Mucosa of rectum (tissue), 2 donors: ENCODE results near the gene CATSPERZ.

Experiments
- H3K27ac ChIP-seq, 2 donors: one replicate each; pipeline ENCODE4 v1.7.0; 2013; ENCODE audit warnings: inconsistent platforms in 2 of 2, low read depth in 2 of 2, low read length in 2 of 2
- H3K27me3 ChIP-seq, 2 donors: one replicate each; pipeline ENCODE4 v1.7.0; 2013; ENCODE audit warnings: low read length in 2 of 2; ENCODE audit not compliant: control insufficient read depth in 2 of 2, insufficient read depth in 2 of 2
- H3K36me3 ChIP-seq, 2 donors: one replicate each; pipeline ENCODE4 v1.7.0; 2013; ENCODE audit warnings: low read length in 2 of 2; ENCODE audit not compliant: control insufficient read depth in 2 of 2, insufficient read depth in 2 of 2
- H3K4me1 ChIP-seq, 2 donors: one replicate each; pipeline ENCODE4 v1.7.0; 2013; ENCODE audit warnings: low read length in 2 of 2, mild to moderate bottlenecking in 1 of 2; ENCODE audit not compliant: control insufficient read depth in 2 of 2, insufficient read depth in 2 of 2
- H3K4me3 ChIP-seq, 2 donors: one replicate each; pipeline ENCODE4 v1.7.0; 2013; ENCODE audit warnings: low read length in 2 of 2
- H3K9ac ChIP-seq, 2 donors: one replicate each; pipeline ENCODE4 v1.7.0; 2013; ENCODE audit warnings: low read length in 2 of 2, low read depth in 1 of 2, mild to moderate bottlenecking in 1 of 2
- H3K9me3 ChIP-seq, 2 donors: one replicate each; pipeline ENCODE4 v1.7.0; 2013; ENCODE audit warnings: low read length in 2 of 2; ENCODE audit not compliant: control insufficient read depth in 2 of 2
- donor health status: healthy.
- donor health status: Normal muscosa, but diverticular disease.

The CATSPERZ gene

DNA sequence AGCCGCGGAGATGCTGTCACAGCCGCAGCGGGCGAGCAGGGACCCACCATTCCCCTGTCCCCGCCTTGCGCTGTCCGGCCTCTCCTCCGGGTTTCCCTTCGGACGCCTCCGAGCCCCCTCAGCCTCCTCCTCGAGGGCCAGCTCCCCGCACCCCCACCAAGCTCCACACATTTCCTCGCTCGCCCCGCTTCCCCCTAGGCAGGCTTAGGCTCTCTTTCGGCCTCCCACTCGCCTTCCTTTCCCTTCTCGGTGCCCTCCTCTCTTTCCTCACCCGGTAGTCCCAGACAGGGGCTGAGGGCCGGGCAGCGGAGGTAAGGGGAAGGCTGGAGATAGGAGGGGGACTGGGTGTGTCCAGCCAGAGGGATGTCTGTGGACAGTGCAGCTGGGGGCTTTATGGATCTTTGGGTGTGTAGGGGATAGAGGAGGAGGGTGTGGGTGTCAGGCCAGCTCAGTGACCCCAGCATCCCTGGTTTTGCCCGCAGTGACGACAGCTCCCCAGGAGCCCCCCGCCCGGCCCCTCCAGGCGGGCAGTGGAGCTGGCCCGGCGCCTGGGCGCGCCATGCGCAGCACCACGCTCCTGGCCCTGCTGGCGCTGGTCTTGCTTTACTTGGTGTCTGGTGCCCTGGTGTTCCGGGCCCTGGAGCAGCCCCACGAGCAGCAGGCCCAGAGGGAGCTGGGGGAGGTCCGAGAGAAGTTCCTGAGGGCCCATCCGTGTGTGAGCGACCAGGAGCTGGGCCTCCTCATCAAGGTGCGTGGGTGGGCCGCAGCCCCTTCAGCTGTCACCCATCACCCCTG, 7.5 kb upstream of the CATSPERZ start:
- Histone ChIP-seq H3K4me3 (peak overlapping the region; percentile 20), H3K27me3 (peaks cover 53 to 58% of the 10 kb centered on the region in 2 donors), H3K9me3 (no peaks in the 10 kb centered on the region), H3K27ac (no peak overlapping the region), H3K4me1 (peaks cover 4 to 9% of the 10 kb centered on the region in 2 donors), H3K36me3 (no peaks in the 10 kb centered on the region), H3K9ac (no peak overlapping the region)

DNA sequence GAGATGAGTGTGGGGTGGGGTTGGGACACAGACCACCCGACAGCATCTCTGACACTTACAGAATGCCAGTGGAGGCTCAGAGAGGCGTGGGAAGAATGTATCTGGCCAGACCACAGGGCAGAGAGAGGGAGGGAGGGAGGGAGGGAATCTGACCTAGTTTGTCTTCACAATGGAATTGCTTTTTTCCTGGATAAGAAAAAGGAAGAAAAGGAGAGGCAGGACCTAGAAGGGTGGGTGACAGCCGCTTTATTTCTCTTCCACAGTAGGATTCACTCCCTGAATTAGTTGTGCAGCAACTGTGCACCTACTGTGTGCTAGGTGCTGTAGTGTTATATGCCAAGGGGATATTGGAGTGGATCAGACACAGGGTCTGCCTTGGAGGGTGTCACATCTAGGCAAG, 5.4 kb upstream of the CATSPERZ start:
- Histone ChIP-seq H3K4me1 (peaks cover 6 to 16% of the 10 kb centered on the region in 2 donors), H3K9ac (no peak overlapping the region), H3K9me3 (no peaks in the 10 kb centered on the region), H3K4me3 (no peak overlapping the region), H3K36me3 (no peaks in the 10 kb centered on the region), H3K27me3 (peaks cover 64 to 79% of the 10 kb centered on the region in 2 donors), H3K27ac (no peak overlapping the region)

DNA sequence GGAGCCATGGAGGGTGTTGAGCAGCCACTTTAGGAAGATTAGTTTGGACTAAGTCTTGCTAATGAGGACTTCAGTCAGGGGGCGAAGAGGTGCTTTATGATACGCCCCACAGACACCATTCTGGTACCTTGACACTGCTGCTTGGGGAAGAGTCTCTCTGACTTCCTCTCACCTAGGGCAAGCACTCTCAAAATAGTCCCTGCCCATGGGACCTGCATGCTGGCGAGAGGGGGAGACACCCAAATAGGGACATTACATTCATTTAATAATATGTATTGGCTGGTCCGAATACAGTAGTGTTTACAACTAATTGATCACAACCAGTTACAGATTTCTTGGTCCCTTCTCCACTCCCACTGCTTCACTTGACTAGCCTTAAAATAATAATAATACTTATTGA, 4.4 kb upstream of the CATSPERZ start:
- peaks cover 16 to 25% of the 10 kb centered on the region in 2 donors for H3K4me1 ChIP-seq
- peaks cover 62 to 81% of the 10 kb centered on the region in 2 donors for H3K27me3 ChIP-seq

DNA sequence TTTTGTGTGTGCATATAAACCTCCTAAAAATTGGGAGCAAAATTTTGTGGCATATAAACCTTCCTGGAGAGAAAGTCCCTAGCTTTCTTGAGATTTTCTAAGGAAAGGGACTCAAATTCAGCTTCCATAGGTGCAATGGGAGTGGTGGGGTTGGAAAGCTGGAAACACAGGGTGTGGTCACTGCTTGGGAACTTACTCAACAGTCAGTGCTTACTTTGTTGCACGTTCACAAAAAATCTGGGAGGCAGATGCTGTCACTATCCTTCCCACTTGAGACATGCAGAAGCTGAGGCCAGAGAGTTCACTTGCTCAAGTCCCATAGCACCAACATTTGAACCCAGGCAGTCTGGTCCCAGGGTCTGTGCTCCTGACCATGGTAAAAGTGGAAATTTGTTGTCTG, 3.9 kb upstream of the CATSPERZ start:
- Histone ChIP-seq H3K4me1 (peaks cover 17 to 27% of the 10 kb centered on the region in 2 donors), H3K9ac (no peak overlapping the region), H3K27me3 (peaks cover 59 to 76% of the 10 kb centered on the region in 2 donors), H3K36me3 (no peaks in the 10 kb centered on the region), H3K4me3 (no peak overlapping the region), H3K27ac (no peak overlapping the region), H3K9me3 (no peaks in the 10 kb centered on the region)

More for the DNA sequence above, 4.4 kb upstream of the CATSPERZ start:
- no peaks in the 10 kb centered on the region for H3K36me3 ChIP-seq
- no peak overlapping the region for H3K4me3 ChIP-seq
- H3K9me3 ChIP-seq = no peaks in the 10 kb centered on the region
- H3K9ac ChIP-seq = no peak overlapping the region
- no peak overlapping the region for H3K27ac ChIP-seq

DNA sequence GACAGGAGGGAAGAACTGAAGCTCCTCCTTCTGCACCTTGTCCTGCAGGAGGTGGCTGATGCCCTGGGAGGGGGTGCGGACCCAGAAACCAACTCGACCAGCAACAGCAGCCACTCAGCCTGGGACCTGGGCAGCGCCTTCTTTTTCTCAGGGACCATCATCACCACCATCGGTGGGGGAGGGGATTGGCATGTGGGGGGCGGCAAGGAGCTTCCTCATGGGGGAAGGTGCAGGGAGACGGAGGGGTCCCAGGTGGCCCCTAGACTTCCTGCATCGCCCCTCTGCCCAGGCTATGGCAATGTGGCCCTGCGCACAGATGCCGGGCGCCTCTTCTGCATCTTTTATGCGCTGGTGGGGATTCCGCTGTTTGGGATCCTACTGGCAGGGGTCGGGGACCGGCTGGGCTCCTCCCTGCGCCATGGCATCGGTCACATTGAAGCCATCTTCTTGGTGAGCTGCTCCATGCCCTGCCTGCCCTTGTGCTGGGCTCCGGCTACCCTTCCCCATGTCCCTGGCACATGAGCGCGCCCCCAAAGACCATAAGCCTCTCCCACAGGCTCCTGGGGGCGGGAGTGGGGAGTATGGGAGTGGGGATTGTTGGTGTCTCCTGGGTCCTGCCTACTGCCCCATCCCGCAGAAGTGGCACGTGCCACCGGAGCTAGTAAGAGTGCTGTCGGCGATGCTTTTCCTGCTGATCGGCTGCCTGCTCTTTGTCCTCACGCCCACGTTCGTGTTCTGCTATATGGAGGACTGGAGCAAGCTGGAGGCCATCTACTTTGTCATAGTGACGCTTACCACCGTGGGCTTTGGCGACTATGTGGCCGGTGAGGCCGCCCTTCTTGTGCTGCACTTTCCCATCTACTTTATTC, 3.1 kb upstream of the CATSPERZ start:
- Histone ChIP-seq H3K9me3 (no peaks in the 10 kb centered on the region), H3K27me3 (peaks cover 57 to 71% of the 10 kb centered on the region in 2 donors), H3K4me1 (peaks cover 17 to 23% of the 10 kb centered on the region in 2 donors), H3K4me3 (no peak overlapping the region), H3K36me3 (no peaks in the 10 kb centered on the region), H3K27ac (no peak overlapping the region), H3K9ac (no peak overlapping the region)

DNA sequence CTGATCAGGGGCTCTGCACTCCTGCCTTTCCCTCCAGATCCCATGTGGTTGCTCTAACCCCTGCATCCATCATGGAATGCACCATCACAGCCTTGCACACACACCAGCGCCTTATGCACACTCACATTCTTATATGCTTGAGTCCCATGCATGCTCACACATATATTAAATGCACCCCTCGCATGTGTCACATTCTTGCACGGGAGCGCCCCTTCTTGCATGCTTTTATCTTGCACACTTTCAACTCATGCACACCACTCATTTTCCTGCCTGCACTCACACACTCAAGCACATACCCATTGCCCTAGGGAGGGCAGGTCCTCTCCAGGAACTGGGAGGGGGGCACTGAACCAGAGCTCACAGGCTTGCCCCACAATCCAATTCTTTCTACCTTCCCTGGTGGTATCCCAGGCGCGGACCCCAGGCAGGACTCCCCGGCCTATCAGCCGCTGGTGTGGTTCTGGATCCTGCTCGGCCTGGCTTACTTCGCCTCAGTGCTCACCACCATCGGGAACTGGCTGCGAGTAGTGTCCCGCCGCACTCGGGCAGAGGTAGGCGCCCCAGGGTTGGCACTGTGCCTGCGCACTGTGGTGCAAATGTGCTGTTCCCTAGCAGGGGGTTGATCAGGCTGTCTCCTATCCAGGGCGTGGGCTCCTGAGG, 2.3 kb upstream of the CATSPERZ start:
- Histone ChIP-seq H3K9ac (no peak overlapping the region), H3K4me3 (no peak overlapping the region), H3K27ac (no peak overlapping the region), H3K9me3 (no peaks in the 10 kb centered on the region), H3K4me1 (peaks cover 13 to 19% of the 10 kb centered on the region in 2 donors), H3K27me3 (peaks cover 52 to 65% of the 10 kb centered on the region in 2 donors), H3K36me3 (no peaks in the 10 kb centered on the region)

DNA sequence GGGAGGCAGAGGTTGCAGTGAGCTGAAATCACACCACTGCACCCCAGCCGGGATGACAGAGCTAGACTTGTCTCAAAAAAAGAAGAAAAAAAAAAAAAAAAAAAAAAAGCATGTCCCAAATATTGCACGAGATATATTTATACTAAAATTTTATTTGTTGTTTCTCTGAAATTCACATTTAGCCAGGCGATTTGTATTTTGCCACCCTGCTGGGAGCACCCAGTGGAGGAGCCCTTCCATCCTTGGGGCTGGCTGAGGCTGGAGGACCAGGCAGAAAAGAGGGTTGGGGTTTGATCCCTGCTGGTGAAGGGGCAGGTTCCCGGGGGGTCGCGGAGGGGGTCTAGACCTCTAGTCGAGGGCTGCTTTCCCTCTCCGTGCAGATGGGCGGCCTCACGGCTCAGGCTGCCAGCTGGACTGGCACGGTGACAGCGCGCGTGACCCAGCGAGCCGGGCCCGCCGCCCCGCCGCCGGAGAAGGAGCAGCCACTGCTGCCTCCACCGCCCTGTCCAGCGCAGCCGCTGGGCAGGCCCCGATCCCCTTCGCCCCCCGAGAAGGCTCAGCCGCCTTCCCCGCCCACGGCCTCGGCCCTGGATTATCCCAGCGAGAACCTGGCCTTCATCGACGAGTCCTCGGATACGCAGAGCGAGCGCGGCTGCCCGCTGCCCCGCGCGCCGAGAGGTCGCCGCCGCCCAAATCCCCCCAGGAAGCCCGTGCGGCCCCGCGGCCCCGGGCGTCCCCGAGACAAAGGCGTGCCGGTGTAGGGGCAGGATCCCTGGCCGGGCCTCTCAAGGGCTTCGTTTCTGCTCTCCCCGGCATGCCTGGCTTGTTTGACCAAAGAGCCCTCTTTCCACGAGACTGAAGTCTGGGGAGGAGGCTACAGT, 952 bp upstream of the CATSPERZ start:
- H3K9ac ChIP-seq = peak overlapping the region in 1 of 2 donors; percentile 33
- H3K27me3 ChIP-seq = peaks cover 43 to 56% of the 10 kb centered on the region in 2 donors
- no peak overlapping the region for H3K27ac ChIP-seq
- no peaks in the 10 kb centered on the region for H3K9me3 ChIP-seq
- peak overlapping the region; percentile 20 to 35 for H3K4me3 ChIP-seq
- H3K4me1 ChIP-seq = peaks cover 19 to 24% of the 10 kb centered on the region in 2 donors
- H3K36me3 ChIP-seq = no peaks in the 10 kb centered on the region

DNA sequence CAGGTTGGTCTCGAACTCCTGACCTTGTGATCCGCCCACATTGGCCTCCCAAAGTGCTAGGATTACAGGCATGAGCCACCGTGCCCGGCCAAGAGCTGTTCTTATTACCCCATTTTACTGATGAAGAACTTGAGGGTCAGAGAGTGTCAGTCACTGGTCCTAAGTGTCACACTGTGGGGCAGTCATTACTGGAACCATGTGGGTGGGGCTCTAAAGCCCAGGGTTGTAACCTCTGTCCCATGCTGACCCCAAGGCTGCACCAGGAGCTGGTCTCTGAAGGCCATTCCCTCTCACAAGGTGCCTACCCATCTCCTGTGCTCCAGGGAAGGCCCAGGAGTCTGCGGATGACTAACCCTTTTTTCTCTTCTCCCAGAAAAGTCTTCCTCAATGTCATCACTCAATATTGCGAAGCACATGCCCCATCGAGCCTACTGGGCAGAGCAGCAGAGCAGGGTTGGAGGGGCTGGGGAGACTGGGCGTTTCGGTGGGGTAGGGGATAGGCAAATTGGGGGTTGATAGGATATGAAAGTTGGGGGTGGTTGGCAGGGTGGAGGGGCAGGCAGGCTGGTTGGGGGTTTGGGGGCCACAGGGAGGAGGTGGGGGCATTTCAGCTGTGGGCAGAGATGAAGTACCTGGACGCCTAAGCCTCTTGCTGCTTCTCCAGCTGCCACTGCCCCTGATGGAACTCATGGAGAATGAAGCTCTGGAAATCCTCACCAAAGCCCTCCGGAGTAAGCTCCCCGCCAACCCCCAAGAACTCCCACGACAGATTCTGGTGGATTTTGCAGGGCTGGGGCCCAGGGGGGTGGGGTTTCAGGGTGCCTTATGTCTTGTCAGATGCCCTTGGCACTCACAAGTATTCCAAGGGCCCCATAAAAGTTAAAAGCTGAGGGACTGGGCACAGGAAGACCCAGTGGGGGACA, 3.2 kb downstream of the CATSPERZ start:
- peak overlapping the region in 1 of 2 donors; percentile 89 for H3K9ac ChIP-seq

More for the DNA sequence above, 3.2 kb downstream of the CATSPERZ start:
- Histone ChIP-seq H3K27ac (peak overlapping the region; percentile 99 to 100), H3K4me1 (peaks cover 33 to 42% of the 10 kb centered on the region in 2 donors), H3K9me3 (no peaks in the 10 kb centered on the region), H3K27me3 (peaks cover 10 to 22% of the 10 kb centered on the region in 2 donors), H3K36me3 (peaks cover 0 to 6% of the 10 kb centered on the region in 2 donors), H3K4me3 (peak overlapping the region; percentile 73 to 84)
